Epithelial cell of esophagus (primary cell): Measurements from ENCODE around the gene AGO1.

Experiments
- DNase-seq: peaks from one replicate; pipeline ENCODE4 v3.0.0; 2010; ENCODE audit warnings: low read depth
- H3K4me3 ChIP-seq: 2 replicates; pipeline ENCODE4 v1.5.1; 2011; ENCODE audit warnings: mild to moderate bottlenecking, low read length, control low read depth
- TF ChIP-seq, protein P1 (sequence below): IDR thresholded peaks from 2 replicates; pipeline ENCODE4 v1.5.1; 2011; ENCODE audit warnings: low read depth, mild to moderate bottlenecking, low read length, control low read depth, inconsistent platforms; ENCODE audit not compliant: insufficient read depth; ENCODE audit errors: missing control alignments

Gene AGO1

DNA sequence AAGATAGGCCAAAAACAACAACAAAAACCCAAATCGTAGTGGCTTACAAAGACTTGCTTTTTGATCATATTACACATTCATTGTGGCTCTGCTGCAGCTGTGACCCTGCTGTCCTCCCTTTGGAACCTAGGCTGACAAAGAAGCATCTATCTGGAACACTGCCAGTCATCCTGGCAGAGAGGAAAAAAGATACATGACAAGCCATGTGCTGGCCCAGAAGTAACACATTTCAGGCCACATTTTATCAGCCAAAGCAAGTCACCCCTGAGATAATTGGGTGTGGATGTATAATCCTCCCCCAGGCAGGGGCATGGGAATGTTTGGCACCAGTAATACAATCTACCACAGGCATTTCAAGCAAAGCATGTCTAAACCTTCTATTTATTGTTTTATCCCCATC lies 37.2 kb upstream of the AGO1 start:
- TF ChIP-seq, protein P1, sequence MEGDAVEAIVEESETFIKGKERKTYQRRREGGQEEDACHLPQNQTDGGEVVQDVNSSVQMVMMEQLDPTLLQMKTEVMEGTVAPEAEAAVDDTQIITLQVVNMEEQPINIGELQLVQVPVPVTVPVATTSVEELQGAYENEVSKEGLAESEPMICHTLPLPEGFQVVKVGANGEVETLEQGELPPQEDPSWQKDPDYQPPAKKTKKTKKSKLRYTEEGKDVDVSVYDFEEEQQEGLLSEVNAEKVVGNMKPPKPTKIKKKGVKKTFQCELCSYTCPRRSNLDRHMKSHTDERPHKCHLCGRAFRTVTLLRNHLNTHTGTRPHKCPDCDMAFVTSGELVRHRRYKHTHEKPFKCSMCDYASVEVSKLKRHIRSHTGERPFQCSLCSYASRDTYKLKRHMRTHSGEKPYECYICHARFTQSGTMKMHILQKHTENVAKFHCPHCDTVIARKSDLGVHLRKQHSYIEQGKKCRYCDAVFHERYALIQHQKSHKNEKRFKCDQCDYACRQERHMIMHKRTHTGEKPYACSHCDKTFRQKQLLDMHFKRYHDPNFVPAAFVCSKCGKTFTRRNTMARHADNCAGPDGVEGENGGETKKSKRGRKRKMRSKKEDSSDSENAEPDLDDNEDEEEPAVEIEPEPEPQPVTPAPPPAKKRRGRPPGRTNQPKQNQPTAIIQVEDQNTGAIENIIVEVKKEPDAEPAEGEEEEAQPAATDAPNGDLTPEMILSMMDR = no peak
- no peak for DNase-seq
- no peak overlapping the region for H3K4me3 ChIP-seq

DNA sequence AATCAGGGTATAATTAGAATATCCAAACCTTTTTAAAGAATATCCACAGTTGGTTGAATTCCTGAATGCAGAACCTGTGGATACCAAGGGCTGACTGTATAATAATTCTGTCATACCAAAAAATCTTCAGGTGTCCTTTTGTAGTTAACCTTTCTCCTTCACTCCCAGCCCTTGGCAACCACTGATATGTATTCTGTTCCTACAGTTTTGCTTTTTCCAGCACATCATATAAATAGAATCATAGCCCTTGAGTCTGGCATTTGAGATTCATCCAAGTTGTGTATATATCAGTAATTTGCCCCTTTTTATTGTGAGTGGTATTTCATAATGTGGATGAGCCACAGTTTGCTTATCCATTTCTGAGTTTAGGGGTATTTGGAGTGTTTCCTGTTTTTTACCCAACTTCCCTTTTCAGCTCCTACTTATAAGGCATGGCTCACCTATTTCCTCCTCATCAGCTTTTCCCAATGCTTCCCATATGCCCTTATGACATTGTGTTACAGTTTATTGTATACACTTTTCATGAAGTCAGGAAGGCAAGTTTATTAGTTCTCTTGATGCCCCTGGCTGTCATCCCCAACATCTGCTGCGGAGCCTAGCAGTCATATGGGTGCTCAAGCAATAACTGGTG lies 35.0 kb upstream of the AGO1 start:
- TF ChIP-seq, protein P1 = no peak
- H3K4me3 ChIP-seq = no peak overlapping the region

DNA sequence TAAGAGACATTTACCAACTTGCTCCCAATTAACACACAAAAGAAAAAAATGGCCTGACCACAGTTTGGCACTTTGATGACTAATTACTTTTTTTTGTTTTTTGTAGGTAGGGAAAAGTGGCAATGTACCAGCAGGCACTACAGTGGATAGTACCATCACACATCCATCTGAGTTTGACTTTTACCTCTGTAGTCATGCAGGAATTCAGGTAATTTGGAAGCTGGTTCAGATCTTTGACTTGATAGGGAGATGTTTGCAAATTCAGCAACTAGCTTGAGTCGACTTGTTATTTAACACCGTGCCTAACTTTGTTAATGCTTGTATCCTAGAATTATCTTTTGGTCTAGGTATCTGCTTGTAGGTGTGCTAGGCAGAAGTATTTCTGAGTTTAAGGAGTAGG lies 33.0 kb upstream of the AGO1 start:
- no peak for DNase-seq
- H3K4me3 ChIP-seq = no peak overlapping the region
- TF ChIP-seq, protein P1 = no peak

More for the DNA sequence above, 35.0 kb upstream of the AGO1 start:
- DNase-seq = no peak

DNA sequence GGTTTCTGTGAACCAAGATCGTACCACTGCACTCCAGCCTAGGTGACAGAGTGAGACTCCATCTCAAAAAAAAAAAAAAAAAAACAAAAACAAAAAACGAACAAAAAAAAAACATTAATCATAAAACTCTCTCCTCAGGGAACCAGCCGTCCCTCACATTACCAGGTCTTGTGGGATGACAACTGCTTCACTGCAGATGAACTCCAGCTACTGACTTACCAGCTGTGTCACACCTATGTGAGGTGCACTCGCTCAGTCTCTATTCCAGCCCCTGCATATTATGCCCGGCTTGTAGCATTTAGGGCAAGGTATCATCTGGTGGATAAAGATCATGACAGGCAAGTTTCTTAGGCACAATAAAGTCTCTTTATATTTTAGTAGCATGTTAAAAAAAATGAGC lies 32.3 kb upstream of the AGO1 start:
- H3K4me3 ChIP-seq = no peak overlapping the region
- no peak for DNase-seq
- TF ChIP-seq, protein P1 = no peak

DNA sequence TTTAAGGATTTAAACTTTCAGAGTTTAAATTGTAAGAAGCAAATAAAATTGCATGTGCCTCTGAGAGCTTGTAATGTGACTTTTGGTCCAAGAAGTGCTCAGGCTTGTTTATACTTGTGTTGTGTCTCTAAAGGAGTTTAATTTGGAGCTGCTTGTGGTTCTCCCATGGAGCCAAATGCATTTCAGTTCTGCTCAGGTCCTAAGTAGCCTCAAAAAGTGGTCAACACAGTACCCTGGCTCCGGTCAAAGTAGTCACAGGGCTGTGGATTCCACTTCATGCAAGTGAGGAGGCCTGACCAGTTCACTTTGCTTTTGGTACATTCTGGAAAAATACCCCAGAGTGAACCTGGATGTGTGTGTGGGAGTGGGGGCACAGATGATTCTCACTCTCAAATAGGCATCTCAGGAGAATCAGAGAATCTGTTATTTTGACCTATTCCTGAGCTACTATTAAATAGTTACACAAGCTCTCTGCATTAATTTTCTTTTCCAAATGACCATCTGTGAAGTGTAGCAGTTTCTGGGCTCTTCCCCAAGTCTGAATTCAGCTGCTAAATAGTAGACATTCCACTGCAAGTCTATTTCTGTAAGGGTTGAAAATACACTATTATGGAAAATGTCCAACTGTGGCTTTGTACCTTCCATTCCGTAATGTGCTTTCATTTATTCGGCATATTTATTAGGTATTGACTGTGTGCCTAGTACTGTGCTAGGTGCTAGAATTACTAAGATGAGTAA lies 31.7 kb upstream of the AGO1 start:
- no peak for DNase-seq
- TF ChIP-seq, protein P1 = no peak
- no peak overlapping the region for H3K4me3 ChIP-seq

DNA sequence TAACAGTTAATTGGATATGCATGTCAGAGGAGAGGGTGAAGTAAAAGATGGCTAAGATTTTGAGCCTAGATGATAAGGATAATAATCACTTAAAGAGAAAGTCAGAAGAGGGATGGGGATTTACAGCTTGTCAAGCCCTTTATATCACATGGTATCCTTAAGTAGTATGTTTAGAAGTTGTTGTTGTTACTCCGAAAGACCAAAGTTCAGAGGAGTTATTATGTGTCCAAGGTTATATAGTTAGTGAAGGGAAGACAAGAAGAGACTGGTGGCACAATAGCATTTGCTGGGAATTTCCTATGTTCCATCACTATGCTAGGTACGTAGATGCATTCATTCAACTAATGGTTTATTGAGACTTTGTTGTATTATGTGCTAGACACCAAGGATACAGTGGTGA lies 30.8 kb upstream of the AGO1 start:
- TF ChIP-seq, protein P1 = no peak
- DNase-seq = no peak
- no peak overlapping the region for H3K4me3 ChIP-seq

DNA sequence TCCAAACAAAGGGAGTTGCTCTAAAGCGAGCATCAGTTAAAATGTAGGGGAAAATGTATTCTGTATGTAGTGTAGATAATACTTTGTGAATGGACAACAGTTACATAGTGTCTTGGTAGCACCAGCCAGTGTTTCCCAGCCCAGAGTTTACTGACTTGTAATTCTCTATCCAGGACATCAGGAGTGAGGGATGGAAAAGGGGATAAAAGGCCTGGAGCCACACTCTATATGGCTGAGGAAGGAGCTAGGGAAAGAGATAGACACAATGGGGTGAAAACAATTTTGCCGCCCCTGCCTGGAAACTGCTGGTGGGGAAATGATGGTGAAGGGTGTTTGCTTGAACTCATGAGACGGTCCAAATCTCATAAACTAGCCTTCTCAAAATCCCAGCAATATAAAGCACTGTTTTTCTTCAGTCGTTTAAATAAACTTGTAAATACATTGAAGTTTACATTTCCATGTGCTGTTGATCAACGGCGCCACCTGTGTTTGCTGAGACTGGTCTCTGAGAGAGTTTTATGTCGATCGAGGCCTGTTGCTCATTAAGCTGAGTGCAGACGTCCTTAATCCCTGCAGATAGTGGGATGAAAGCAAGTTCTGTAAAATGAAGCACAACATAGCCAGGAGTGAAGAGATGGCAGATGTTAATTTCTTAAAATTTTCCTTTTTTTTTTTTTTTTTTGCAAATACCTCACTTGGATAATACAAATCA lies 27.9 kb upstream of the AGO1 start:
- no peak overlapping the region for H3K4me3 ChIP-seq
- TF ChIP-seq, protein P1 = no peak
- no peak for DNase-seq
